ENCODE results near the gene SRSF8.

The SRSF8 gene

DNA sequence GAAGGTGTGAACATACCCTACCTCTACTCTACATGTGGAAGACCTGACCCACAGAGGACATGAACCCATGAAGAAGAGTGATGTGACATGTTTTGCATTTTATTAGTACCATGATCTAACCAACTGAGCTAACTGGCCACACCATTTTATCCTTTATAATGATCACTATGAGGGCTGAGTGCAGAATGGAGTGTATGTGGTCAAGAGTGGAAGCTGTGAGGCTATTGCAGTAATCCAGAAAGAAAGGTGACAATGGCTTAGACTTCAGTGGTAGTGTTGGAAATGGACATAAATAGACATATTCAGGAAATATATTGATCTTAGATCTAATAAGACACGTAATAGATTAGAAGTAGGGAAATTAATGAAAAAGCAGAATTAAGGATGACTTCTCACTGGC, 3.8 kb downstream of the SRSF8 start:
- DNase-seq: no peak

DNA sequence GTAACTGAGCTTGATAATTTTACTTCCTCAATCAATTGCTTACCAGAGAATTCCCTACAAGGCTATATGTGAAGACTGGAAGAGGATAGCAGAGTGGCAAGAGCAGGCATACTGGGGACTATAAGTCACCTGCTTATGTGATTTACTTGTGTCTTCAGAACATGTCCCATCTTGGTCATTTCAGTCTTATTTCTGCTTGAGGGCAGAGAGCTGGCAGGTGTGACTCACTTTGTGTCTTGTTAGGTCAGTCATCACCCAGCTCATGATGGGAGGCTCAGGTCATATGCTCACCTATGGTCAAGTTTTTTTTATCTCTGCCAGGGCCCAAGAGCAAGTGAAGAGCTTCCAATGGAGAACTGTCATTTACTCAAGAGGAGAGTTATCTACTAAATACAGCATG, 6.2 kb downstream of the SRSF8 start:
- no peak for DNase-seq

DNA sequence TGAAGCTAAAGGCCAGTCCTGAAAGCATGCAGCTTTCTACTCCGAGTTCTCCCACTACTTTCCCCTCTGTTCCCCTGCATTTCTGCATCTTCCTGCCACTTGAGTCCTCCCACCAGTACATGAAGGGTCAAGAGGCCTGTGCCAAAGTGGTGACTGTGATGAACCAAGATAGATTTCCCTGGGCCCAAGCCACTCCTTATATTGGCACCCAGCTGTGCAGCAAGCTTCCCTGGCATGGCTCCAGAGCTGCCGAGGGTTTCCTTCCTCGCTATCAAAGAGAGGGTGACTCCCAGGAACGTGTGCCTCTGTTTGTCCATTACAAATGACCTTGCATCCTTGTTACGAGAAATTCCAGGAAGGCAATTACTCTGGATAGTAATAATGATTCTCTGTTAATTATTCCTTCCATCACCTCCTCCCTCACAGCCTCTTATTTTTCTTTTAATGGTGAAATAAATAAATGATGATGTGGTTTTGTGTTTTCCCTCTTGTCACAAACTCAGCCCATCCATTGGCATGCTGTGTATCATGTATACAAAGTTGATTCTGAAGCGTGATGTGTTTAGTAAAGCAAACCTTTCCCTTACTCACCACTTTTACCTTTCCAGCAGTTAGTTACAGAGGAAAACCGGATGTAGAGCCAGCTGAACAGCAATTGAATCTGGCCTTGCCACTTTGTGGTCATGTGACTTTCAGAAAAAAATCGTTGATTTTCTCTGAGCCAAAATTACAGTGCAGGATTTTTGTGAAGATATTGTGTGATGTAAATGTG, 8.3 kb downstream of the SRSF8 start:
- no peak for DNase-seq

DNA sequence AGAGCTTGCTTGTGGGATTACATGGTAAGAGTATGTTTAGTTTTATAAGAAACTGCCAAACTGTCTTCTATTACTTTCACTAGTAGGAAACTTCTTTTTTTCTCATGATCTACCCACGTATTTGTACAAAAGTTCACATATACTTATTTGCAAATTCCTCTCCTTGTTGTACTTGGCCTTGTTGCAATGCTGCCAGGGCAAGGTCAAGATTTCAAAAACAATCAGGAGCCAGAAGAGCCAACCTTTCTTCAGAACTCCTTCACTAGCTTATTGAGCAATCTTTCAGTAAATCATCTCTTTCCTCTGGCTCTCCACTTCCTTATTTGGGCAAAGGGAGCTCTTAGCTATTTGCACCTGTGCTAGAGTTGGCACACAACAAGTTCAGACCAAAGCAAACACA, 9.7 kb downstream of the SRSF8 start:
- no peak for DNase-seq

DNA sequence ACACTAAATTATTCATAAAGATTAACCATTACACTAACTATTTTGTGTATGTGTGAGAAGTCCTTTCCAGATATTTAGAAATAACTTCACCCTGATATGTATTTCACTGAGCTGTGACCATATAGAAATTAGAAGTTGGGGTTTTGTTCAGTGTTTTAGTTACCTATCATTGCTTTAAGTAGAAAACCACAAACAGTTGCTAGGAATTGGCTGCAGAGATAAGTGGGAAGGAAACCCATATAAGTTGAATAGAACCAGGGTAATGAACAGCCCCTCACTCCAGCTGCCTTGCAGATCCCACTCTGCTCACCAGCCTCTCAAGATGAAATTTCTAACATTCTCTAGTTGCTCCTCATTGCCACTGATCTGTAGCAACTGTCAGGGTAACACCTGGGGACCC, 10.3 kb downstream of the SRSF8 start:
- DNase-seq: no peak

DNA sequence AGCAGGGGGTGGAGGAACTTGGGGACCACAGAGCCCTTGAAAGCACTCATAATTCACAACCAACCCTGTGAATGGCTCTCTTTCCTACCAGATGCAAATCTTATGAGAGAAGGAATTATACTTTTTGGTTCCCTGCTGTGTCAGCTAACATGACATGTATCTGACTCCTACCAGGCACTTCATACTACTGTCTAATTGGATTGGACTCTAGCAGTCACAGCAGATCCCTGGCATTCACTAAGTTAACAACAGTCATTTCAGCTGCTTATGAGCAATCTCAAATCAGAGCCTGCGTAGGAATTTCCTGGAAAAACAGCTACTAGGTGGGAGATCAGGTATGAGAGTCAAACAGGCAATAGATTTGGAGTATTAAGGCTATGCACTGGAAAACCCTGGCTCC, 11.8 kb downstream of the SRSF8 start:
- no peak for DNase-seq

DNA sequence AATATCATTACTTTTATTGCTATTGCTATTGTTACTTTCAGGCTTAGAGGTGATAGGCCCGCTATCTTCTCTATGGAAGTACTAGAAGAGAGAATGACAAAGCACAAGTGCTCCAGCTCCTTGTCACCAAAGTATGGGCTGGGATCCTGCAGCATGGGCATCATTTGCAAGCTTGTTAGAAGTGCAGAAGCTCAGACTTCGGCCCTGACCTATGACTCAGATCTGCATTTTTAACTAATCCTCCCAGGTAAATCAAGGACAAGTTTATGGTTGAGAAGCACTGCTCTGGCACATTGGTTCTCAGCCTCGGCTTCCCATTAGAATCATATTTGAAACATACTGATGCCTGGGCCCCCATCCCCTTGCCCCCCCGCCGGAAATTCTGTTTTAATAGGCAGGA, 14.3 kb downstream of the SRSF8 start:
- no peak for DNase-seq

DNA sequence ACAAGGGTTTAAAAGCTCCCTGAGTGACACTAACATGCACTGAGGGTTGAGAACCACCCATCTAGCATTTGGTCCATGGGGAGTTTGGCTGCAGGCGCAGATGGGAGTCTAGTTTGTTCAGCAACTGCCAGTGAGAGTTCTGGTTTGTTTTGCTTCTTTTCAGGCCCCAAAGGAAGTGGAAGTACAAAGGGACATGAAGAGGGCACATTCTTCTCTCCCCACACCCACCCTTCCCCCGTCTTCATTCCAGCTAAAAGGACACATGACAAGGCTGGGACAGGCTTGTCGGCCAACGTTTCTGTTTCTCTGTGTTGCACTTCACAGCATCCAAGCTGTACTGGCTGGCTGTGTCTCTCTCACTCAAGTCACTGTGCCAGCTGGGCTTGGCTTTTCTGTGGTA, 14.7 kb downstream of the SRSF8 start:
- DNase-seq: no peak

DNA sequence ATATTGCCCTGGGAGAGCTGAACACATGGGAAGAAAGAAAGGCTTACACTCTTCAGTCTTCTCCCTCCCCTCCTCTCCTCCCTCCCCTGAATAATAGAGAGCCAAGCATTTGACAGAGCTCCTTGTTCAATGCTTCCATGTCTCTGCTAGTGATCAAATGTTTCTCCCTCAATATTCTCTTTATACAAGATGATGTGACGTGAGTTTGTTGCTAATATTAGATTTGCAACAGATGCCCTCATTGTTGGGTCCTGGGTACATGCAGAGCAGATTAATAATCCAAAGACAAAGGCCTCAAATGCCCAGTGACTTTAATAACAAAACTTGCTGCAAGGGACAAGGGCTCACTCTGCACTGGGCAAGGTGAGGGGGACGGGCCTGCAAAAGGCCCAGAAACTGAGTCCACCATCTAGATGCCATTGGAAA, 15.9 kb downstream of the SRSF8 start:
- DNase-seq: no peak

DNA sequence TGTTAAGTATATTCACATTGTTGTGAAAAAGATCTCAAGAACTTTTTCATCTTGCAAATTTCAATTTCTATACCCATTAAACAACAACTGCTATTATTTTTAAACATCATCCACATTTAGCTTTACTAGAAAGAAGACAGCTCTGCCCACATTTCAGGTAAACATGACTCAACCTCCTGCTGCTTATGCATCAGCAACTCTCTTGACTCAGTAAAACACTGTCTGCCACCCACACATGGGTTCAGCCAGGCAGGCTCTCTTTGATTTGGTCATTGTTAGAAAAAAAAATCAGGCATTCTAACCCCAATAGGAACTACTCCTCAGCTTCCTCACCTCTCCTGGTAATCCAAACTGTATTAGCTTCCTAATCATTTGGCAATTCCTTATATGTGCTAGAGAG, 17.8 kb downstream of the SRSF8 start:
- no peak for DNase-seq

DNA sequence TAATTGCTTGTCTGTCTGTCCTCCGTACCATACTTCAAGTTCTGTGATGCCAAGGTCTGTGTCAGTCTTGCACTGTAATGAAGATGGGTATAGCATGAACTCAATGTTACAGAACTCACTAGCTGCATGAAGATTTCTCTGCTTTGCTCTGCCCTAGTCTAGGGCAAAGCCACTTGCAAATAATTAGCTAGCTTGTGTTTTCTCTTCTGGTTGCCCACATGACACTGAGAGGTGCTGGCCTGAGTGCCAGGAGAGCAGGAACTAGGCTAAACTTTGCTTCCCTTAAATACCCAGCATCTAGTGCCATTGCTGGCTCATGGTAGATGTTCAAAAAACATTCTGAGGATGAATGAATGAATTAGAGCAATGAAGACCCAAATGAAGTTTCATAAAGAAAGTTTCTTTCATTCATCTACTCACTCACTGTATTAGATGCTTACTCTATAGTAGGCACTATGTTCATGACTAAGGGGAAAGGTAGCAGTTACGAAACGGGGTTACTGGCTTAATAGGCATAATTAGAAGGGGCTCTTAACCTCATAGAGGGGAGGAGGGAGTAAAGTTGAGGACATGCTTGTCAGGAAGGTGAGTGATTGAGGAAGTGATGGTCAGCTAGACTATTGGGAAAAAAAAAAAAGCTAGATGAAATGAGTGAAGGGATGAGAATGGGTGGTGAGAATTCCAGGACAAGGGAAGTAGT, 18.5 kb downstream of the SRSF8 start:
- no peak for DNase-seq

DNA sequence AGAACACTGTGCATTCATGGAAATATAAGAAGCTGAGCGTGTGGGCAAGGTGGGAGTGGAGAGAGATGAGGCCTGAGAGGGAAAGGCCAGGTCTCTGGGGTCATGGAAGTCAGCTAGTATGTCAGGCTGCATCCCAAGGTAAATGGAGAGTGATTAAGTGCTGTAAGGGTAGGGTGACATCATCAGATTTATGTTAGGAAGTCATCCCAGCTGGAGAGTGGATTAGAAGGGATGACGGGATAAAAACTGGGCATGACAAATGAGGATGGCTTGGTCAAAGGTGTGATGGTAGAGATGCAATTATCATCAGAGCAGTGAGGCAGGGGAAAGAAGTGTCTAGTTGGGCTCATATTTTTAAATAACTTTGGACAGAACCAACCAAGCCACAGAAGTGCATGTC, 19.4 kb downstream of the SRSF8 start:
- DNase-seq: no peak

DNA sequence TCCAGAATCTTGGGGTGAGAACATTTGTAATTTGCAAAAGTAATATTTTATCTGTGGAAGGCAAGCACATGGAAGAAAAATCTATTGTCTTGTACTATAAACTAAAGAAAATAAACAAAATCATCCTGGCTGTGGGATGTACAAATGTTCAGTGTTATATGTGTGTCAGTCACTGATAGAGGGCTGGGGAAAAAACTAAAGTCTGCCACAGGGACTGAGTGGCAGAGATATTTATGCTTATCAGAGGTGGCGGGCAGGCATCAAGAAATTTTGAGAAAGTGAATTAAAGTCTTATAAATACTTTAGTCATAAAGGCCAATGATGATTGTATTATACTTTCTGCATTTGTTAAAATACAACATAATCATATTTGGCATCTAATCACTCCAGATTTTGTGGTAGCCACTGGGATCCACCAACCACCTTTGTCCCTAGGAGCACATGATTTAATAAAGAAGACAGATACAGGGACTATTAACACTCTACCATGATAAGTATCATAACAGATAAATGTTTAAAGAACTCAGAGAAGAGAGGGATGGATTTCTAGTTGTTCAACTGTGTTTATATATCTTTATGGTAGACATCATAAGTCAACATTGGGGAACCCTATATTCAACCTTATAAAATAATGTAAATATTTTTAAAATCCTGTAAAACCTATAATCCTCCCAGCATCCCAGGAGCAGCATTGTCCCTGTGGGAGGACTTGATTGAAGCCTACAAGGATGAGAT, 20.3 kb downstream of the SRSF8 start:
- no peak for DNase-seq

DNA sequence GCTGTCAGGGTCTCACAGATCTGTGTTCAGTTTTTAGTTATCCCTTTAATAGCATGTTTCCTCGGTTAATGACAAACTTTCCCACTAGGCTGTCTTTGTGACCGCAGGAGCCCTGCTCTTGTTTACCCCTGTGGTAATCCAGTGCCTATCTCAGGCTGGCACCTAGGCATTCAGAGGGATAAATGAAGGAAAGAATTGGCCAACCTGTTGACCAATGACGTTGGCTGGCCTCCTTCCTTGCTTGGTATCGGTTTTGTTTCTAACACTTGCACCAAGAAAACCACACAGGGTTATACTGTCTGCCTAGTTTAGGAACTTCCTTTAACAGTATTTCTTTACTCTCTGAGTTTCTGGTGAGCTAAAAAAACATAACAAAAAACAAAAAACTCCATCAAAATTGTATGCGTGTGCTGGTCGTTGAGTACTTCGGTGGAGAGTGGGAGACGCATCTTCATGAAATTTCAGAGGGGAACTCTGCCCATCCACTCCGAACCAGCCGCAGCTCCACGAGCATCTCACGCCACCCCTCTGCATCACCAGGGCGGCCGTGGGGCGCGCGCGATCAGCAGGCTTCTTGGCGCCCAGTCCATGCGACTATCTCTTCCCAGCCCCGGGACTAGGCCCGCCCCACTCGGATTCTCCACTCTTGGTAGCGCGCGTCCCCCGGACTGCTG, 22.4 kb downstream of the SRSF8 start:
- DNase-seq: no peak

DNA sequence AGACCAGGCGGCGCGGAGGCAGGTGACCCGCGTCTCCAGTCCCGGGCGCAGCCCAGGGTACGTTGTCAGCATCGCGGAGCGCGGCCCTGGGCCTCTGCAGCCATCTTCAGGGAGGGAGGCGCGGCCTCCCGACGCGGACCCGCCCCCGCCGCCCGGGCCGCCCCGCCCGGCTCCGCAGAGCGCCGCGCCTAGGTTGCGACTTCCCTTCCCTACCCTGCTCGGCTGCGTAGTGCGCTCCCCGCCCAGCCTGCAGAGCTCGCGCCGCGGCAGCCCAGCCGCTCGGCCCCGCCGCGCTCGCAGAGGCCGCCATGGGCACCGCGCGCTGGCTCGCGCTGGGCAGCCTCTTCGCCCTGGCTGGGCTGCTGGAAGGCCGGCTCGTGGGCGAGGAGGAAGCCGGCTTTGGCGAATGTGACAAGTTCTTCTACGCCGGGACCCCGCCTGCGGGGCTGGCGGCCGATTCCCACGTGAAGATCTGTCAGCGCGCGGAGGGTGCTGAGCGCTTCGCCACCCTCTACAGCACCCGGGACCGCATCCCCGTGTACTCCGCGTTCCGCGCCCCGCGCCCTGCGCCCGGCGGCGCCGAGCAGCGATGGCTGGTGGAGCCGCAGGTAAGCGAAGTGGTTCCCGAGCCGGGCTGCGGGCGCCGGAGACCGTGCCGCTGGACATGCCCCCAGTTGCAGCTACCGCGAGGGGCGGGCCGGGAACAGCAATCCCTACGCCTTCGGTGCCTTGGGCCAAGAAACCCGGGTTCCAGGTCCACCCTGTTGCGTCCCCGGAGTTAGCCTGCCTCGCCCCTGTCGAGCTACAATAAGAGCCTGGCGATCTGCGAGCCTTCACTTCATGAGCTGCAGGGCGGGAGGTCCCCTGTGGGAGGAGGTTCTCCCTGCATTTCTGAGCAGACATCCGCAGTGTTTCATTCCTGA, 23.2 kb downstream of the SRSF8 start, which contains the start of gene ENDOD1:
TSS of gene ENDOD1 (plus strand) at position 227 of the 923 bp plus-strand sequence. CDS start at position 309, 82 bp downstream.
- no peak for DNase-seq

DNA sequence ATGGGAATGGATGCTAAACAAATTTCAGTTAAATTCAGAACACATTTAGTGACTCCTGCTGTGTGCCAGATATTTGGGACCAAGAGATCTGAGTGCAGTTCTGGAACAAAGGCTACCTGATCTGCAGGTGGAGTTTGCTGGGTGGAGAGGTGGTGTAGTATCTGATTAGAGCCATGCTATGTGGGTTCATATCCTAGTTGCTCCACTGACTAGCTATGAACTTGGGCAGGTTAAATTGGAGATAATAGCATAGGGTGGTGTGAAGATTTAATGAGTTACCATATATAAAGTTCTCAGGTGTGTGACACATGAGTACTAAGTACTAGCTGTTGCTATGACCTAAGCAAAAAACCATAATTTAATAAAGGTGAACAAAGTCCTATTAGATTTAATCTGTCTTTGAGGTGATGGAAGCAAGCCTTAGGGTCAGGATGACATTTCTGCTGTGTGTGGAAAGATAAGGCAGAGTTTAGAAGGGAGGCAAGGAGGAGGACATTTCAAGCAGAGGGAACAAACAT, 25.0 kb downstream of the SRSF8 start:
- no peak for DNase-seq

DNA sequence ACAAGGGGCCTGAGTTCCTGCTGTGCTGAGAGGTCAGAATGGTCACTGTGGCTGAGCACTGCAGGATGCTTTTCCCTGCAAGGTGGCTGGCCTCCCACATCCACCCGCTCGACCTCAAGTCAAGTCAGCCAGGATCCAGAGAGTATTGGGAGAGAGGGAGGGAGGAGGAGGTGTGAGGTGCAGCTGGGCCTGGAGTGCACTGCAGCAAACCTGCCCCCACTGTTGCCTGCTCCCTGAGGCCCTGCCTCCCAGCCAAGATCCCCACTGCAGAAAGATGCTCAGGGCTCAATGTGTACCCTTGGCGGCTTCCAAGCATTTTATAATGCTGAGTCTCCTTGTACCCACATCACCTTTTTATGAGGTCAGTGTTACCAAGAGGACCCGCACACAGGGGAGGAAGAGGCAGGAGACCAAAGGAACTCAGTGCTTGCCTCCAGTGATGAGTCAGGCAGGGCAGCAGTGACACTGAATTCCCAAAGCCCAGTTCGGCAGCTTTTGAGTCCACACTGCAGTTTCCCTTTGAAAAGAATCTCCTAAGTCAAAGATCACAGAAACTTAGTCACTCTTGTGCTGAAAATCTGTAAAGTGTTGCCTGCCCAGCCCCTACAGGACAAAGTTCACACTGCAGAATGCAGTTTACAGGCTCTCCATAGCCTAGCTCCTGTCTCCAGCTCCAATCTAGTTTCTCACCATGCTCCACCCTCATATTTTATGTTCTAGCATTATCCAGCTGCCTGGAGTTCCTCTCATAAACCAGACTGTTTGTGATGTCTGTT, 26.0 kb downstream of the SRSF8 start:
- no peak for DNase-seq

DNA sequence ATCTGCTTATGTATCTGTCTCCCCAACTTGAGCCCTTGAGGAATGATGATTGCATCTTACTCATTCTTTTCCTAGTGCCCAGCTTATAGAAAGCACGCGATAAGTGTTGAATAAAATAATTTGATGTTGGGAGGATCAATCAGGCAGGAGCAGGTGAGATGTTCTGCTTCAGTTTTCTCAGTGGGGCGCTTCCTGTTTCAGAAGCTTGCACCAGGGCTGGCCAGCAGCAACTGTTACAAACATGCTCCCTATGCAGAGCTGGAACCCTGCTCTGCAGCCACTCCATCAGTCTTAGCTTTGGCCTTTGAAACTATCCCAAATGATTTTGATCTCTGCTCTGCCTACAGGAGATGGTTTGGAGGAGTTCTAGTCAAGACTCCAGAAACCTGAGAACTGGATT, 26.8 kb downstream of the SRSF8 start:
- DNase-seq: no peak

DNA sequence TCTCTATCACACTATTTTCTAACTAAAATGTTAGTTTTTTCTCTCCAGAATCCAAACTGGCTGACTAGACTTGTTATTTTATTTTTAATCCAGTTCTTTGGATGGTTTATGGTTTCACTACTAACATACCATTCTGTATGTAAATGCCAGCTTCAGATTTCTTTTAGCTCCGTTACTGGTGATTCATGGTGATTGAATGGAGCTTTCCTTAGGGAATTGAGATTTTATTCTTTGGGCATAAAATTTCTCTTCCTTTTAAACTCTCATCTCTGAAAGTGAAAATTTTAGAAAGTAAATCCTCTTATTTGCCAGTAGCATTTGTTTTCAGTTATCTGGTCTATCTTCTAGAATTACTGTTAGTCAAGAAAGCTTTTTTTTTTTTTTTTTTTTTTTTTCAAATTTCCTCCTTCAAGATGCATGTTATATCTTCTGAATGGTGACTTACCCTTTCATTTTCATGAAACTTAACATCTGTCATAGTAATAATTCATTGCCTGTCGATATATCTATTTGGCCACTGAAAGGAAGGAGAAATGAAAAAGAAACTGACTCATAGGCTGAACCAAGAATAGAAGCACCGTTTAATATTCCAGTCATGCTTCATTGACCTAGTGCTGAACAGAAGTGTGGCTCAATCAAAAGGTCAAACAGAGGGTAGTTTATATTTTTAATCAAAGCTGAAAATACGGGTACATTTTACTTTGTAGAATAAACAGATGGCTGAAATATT, 29.3 kb downstream of the SRSF8 start:
- DNase-seq: no peak

DNA sequence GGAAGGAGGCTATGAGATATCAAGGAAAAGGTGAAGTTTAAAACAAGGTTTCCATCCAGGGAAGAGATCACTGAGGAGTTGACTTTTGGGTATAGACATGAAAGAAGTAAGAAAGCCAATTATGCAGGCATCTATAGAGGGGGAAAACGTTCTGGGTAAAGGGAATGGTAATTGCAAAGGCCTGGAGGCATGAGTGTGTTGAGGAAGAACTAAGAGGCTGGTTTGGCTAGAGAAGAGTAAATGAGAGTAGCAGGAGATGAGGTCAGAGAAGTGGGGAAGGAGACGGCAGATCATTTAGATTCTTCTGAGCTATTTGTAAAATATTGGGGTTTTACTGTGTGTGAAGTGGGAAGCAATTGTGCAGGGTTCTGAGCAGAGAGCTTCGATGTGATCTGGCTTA, 30.5 kb downstream of the SRSF8 start:
- no peak for DNase-seq

All from NCI-H1436 treated with DMSO at 0.1 percent for 48 hours (cell line).